ENCODE results near the gene PREX1. TPM values are rescaled to one million over a fixed set of nuclear protein-coding genes. Genes with fewer than 3 reads are reported as not detected.

PREX1 gene
- total RNA-seq, 1 donor from 2014 or later: 248 TPM

- DNase-seq (ENCODE audit: low spot score): no peak
- Mint-ChIP-seq H3K36me3 (ENCODE audit: low read depth, unreplicated experiment) (peaks cover 47% of the 10 kb centered on the region), H3K9me3 (ENCODE audit: unreplicated experiment) (no peaks in the 10 kb centered on the region), H3K27ac (ENCODE audit: unreplicated experiment) (no peak overlapping the region), H3K4me3 (ENCODE audit: unreplicated experiment) (no peak overlapping the region), H3K4me1 (ENCODE audit: unreplicated experiment) (peaks cover 55% of the 10 kb centered on the region), H3K27me3 (ENCODE audit: unreplicated experiment) (peaks cover 34% of the 10 kb centered on the region)
- no peak for TF ChIP-seq CTCF (IDR thresholded peaks at IDR 0.05; ENCODE audit: unreplicated experiment)
These were observed 53.1 kb downstream of the PREX1 start for GRCh38 chr20:48774696-48775095.

GRCh38 chr20:48773837-48774418 lies 53.9 kb downstream of the PREX1 start:
- DNase-seq (ENCODE audit: low spot score): no peak
- no peaks in the 10 kb centered on the region for H3K9me3 Mint-ChIP-seq (ENCODE audit: unreplicated experiment)
- peaks cover 62% of the 10 kb centered on the region for H3K4me1 Mint-ChIP-seq (ENCODE audit: unreplicated experiment)
- H3K4me3 Mint-ChIP-seq (ENCODE audit: unreplicated experiment): peak overlapping the region; percentile 76
- no peak for TF ChIP-seq CTCF (IDR thresholded peaks at IDR 0.05; ENCODE audit: unreplicated experiment)
- H3K27ac Mint-ChIP-seq (ENCODE audit: unreplicated experiment): peak overlapping the region; percentile 92
- peaks cover 44% of the 10 kb centered on the region for H3K36me3 Mint-ChIP-seq (ENCODE audit: low read depth, unreplicated experiment)
- H3K27me3 Mint-ChIP-seq (ENCODE audit: unreplicated experiment): peaks cover 36% of the 10 kb centered on the region

- Mint-ChIP-seq H3K27me3 (ENCODE audit: unreplicated experiment) (peaks cover 41% of the 10 kb centered on the region), H3K9me3 (ENCODE audit: unreplicated experiment) (no peaks in the 10 kb centered on the region), H3K36me3 (ENCODE audit: low read depth, unreplicated experiment) (peaks cover 53% of the 10 kb centered on the region), H3K27ac (ENCODE audit: unreplicated experiment) (peak overlapping the region; percentile 75), H3K4me1 (ENCODE audit: unreplicated experiment) (peaks cover 77% of the 10 kb centered on the region), H3K4me3 (ENCODE audit: unreplicated experiment) (peak overlapping the region; percentile 18)
- no peak for TF ChIP-seq CTCF (IDR thresholded peaks at IDR 0.05; ENCODE audit: unreplicated experiment)
- peak; percentile 17 for DNase-seq (ENCODE audit: low spot score)
These were observed 55.4 kb downstream of the PREX1 start for GRCh38 chr20:48772183-48772976.

GRCh38 chr20:48771542-48771941 lies 56.3 kb downstream of the PREX1 start:
- Mint-ChIP-seq H3K36me3 (ENCODE audit: low read depth, unreplicated experiment) (peaks cover 53% of the 10 kb centered on the region), H3K27me3 (ENCODE audit: unreplicated experiment) (peaks cover 44% of the 10 kb centered on the region), H3K4me1 (ENCODE audit: unreplicated experiment) (peaks cover 84% of the 10 kb centered on the region), H3K27ac (ENCODE audit: unreplicated experiment) (peak overlapping the region; percentile 30), H3K4me3 (ENCODE audit: unreplicated experiment) (no peak overlapping the region), H3K9me3 (ENCODE audit: unreplicated experiment) (no peaks in the 10 kb centered on the region)
- DNase-seq (ENCODE audit: low spot score): no peak
- TF ChIP-seq CTCF (IDR thresholded peaks at IDR 0.05; ENCODE audit: unreplicated experiment): no peak
